Sigmoid colon (tissue), 4 donors: ENCODE data around the gene AMFR.

Experiments used
- CTCF ChIP-seq, 4 experiments: fragments of 450-650 bp in 3 of 4; fragments of 200-600 bp in 1 of 4; IDR thresholded peaks; one replicate each; pipeline ENCODE4 v1.5.1; 2016 to 2019; ENCODE audit warnings: antibody characterized with exemption in 4 of 4, mild to moderate bottlenecking in 3 of 4, moderate library complexity in 2 of 4
- POLR2A ChIP-seq, 2 donors: fragments of 450-650 bp; IDR thresholded peaks; one replicate each; pipeline ENCODE4 v1.6.1; 2016; ENCODE audit warnings: antibody characterized with exemption in 2 of 2, mild to moderate bottlenecking in 2 of 2, moderate library complexity in 2 of 2
- POLR2AphosphoS5 ChIP-seq, 4 donors: sonication (generic); formaldehyde crosslinking; IDR thresholded peaks; one replicate each; pipeline ENCODE4 v1.6.1; 2017; ENCODE audit warnings: antibody characterized with exemption in 4 of 4

GRCh38 chr16:56470666-56471065, 45.3 kb upstream of the AMFR start:
- TF ChIP-seq CTCF (IDR thresholded peaks at IDR 0.05) = no peak
- no peak for TF ChIP-seq POLR2AphosphoS5 (IDR thresholded peaks at IDR 0.05)
- TF ChIP-seq POLR2A (IDR thresholded peaks at IDR 0.05) = no peak
